ENCODE data around the gene ABCA1.

- no peak for TF ChIP-seq POLR2A (IDR thresholded peaks at IDR 0.05)
- no peak for TF ChIP-seq CTCF (IDR thresholded peaks at IDR 0.05)
- no peak for TF ChIP-seq POLR2AphosphoS5 (IDR thresholded peaks at IDR 0.05; ENCODE audit: insufficient read depth in 1 of 2, low read depth in 1 of 2)
Observed at GRCh38 chr9:104914466-104914865, 13.5 kb downstream of the ABCA1 start.

All from vagina (tissue), 2 donors.